ENCODE measurements around the gene CEP112.
"Not testable (repeated sequence)": the region's sequence is repeated elsewhere in the genome, so short reads cannot be mapped to it uniquely, and the experiment has no call there.

Gene CEP112

DNA sequence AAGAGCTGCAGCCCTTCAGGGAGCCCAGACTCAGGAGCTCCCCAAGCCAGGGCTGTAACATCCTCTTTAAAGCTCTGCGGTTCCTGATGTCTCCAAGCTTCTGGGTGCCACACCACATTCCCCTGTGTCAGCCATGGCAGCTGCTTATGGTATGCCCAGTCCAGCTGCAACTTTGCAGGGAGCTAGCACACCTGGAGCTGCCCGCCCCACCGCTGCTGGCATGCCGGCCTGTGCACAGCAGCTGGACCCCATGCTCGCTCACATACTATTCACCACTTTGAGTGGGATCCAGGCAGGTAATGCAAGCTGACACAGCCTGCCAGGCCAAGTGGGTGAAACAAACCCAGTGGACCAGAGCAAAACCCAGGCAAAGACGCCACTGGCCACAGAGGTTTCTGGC lies 324.9 kb downstream of the CEP112 start:
- no peak for DNase-seq

DNA sequence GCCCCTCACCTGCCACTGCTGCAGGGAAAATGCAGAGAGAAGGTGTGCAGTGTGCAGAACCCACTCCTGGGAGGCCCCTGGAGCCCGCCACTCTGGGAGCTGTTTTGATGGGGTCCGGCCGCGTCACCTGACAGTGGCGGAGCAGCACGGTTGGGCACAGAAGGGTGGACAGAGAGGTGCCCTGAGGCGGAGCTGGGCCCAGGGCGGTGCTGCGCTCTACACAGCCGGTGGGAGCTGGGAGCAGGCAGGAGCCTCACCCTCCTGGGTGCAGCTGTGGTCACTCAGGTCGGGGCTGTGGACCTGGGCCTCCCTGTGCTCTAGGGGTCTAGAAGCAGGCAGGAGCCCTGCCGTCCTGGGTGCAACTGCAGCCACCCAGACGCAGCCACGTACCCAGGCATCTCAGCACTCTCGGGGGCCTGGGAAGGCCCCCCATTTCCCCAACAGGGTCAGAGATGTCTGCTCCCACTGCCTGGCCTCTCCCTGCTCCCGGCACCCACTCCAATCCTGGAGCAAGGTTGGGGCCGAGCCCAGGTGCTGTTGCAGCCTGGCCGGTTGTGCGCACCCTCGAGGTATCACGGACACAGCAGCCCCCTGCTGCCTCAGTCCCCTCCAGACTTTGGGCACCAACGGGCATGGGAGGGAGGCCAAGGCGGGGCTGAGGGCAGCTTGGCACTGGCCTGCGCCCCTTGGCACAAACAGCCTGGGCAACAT lies 326.1 kb downstream of the CEP112 start:
- DNase-seq = no peak

DNA sequence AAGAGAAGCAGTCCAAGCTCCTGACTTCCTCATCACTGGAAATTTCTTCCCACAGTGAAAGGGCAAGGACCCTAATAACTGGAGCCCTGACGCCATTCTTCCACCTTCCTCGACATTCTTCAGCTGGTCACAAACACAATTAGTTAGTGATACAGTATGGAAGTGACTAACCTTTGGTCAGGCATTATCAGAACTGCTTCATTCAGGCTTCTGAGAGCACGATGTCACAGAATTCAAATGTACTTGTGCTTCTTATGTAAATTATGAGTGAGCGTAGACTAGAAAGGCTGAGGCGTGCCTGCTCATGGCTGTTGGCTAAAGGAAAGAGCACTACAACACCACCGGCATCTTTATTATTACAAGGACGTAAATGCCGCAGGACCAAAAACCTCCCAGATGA lies 327.5 kb downstream of the CEP112 start:
- DNase-seq = no peak

DNA sequence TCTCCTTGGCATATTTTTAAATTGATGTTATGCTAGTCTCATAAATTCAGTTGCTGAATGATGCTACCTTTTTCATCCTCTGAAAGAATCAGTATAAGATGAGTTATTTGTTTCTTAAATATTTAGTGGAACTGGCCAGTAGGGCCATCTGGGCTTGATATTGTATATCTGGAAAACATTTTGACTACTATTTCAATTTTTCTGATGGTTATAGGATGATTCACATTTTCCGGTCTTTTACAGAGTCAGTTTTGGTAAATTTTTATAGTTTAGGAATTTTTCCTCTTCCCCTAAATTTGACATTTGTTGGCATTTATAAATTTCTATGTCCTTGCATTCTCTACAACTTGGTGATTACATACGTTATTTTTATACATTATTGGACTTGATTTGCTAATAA lies 334.2 kb downstream of the CEP112 start:
- DNase-seq = no peak

DNA sequence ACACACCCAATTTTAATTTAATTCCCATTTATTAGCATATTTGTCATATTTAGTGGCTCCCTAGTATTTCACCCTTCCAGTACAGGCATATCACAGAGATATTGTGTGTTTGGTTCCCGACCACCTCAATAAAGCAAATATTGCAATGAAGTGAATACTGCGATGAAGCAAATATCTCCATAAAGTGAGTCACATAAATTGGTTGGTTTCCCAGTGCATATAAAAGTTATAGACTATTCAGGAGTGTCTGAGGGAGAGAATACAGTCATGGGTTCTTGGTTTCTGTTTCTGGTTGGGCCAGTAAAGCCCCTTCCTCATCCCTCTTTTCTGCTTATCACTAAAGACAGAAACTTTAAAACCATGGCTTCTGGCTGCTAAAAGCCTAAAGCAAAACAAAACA lies 335.1 kb downstream of the CEP112 start:
- no peak for DNase-seq

DNA sequence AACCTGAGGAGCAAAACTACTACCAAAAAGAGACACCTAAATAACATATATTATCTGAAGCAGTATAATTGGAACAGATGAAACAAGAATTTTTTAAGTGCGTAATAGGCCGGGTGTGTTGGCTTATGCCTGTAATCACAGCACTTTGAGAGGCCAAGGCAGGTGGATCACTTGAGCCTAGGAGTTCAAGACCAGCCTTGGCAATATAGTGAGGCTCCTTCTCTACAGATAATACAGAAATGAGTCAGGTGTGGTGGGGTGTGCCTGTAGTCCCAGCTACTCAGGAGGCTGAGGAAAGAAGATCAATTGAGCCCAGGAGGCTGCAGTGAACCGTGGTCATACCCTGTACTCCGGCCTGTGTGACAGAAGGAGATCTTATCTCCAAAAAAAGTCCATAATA lies 336.3 kb downstream of the CEP112 start:
- DNase-seq = no peak

DNA sequence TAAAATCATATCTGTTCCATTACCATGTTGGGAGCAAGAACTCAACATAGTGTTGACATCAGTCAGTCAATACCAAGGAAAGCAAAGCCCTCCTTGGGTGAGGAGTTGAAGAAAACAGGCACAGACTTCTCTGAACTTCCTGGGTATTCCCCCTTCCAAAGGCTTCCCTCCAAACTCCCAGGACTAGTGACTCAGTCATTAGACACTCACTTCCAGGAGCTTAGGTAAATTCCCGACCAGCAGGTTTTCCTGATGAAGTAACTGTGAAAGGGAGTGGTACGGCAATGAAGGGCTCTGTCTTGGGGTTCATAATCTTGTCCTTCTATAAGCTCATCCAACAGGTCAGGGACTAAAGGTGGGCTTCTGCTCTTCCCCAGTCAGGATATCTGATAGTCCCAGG lies 336.7 kb downstream of the CEP112 start:
- no peak for DNase-seq

DNA sequence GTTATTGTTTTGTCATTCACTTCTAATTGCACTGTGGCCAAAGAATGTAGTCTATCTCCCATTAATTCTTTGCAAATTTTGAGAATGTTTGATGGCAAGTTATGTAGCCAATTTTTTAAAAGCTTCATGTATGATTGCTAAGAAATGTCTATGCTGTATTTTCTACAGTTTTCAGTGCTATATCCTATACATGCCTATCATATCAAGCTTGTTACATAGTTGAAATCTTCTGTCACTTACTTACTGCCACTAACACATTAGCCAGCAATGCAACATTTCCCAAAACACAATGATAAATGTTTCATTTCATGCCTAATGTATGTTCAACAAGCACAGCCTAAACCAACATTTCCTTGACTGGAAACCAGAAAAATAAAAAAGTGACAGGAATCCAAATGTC lies 338.1 kb downstream of the CEP112 start:
- no peak for DNase-seq

DNA sequence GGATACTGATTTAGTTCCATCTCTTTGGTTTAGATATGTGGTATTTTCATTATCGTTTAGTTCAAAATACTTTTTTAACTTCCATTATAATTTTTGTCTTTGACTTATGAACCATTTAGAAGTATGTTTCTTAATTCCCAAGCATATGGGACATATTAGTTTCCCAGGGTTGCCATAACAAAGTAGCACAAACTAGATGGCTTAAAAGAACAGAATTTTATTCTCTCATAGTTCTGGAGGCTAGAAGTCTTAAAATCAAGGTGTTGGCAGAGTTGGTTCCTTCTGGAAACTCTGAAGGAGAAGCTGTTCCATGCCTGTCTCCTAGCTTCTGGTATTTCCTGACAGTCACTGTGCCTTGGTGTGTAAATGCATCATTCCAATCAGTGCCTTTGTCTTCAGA lies 339.0 kb downstream of the CEP112 start:
- no peak for DNase-seq

DNA sequence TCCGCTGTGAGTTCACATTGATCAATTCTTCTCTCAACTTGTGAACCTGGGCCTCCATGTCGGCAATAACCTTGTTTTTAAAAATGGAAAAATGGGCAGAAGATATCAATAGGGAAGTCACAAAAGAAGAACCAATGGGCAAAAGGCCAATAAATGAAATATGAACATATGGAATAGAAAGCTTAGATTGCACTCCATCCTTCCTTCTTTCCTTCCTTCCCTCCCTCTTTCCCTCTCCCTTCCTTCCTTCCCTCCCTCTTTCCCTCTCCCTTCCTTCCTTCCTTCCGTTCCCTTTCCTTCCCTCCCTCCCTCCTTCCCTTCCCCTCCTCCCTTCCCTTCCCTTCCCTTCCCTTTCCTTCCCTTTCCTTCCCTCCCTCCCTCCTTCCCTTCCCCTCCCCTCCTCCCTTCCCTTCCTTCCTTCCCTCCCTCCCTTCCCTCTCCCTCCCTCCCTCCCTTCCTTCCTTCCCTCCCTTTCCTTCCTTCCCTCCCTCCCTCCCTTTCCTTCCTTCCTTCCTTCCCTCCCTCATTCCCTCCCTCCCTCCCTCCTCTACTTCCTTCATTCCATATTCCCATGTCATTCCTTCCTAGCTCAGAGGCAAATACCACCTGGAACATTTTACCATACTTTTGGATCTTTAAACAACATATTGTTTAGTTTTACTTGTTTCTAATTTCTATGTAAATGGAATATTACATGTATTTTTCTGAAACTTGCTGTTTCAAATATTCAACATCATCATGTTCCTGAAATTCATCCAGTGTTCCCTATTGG lies 339.8 kb downstream of the CEP112 start:
- DNase-seq = no peak

DNA sequence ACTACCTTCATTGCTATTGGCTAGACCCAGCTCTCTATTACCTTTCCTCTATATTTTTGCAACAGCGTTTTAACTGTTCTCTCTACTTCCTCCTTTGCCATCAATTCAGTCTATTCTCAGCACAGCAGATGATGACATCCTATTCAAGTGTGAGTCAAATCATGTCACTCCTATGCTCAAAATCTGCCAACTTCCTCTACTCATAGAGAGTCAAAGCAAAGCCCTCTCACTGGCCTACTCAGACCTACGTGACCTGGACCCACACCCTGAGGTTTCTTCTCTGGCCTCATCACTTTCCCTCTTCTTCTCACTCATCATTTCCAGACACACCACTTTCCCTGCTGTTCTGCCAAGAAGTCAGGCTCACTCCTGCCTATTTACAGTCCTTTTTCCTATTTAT lies 341.4 kb downstream of the CEP112 start:
- DNase-seq = no peak

DNA sequence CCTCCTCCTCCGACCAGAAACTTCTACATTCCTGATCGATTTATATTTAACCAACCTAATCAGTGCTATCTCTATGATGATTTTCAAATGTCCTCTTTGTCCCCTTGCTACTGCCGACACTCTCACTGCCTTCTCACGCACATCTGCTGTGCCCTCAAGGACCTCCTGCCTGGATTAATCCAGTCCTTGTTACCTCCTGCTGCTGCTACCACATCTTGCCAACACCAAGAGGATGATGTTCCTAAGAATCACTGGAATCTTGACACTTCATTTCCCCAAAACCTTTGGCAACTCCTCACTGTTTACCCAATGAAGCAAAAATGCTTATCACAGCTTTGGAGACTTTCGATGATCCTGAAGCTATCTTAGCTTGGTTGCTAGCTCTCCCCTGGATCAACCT lies 343.2 kb downstream of the CEP112 start:
- no peak for DNase-seq

DNA sequence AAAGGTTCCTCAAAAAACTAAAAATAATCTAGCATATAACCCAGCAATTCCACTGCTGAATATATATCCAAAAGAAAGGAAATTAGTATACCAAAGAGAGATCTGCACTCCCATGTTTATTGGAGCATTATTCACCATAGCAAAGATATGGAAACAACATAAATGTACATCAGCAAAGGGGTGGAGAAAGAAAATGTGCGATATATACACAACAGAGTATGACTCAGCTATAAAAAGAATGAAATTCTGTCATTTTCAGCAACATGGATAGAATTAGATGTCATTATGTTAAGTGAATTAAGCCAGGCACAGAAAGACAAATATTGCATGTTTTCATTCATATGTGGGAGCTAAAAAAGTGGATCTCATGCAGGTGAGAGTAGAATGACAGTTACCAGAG lies 350.8 kb downstream of the CEP112 start:
- DNase-seq = no peak

DNA sequence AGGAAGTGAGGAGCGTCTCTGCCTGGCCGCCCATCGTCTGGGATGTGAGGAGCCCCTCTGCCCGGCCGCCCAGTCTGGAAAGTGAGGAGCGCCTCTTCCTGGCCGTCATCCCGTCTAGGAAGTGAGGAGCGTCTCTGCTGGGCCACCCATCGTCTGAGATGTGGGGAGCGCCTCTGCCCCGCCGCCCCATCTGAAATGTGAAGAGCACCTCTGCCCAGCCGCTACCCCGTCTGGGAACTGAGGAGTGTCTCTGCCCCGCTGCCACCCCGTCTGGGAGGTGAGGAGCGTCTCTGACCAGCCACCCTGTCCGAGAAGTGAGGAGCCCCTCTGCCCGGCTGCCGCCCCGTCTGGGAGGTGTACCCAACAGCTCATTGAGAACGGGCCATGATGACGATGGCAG lies 354.7 kb downstream of the CEP112 start:
- DNase-seq = not testable (repeated sequence)

DNA sequence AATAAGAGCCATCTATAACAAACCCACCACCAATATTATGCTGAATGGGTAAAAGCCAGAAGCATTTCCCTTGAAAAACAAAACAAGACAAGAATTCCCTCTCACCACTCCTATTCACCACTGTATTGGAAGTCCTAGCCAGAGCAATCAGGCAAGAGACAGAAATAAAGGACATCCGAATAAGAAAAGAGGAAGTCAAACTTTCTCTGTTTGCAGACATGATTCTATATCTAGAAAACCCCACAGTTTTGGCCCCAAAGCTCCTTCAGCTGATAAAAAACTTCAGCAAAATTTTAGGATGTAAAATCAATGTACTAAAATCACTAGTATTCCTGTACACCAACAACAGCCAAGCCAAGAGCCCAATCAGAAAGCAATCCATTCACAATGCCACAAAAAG lies 358.7 kb downstream of the CEP112 start:
- no peak for DNase-seq

DNA sequence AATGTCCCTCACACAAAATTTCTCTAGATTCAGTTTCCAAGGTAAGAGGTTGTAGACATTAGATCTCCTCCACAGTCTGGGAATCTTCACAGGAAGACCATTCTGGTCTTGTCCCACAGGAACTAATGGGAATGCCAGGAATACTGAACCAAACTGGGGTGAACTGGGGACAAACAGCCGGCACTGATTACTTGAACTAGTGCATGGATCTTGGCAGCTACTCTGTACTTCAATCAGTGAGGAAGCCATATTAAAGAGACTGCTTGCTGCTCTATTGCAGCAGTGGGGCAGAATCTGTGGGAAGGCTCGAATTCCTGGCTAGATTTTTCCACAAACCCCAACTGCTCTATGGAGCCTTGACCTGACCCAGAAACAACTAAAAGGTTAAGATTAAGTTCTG lies 361.6 kb downstream of the CEP112 start:
- no peak for DNase-seq

DNA sequence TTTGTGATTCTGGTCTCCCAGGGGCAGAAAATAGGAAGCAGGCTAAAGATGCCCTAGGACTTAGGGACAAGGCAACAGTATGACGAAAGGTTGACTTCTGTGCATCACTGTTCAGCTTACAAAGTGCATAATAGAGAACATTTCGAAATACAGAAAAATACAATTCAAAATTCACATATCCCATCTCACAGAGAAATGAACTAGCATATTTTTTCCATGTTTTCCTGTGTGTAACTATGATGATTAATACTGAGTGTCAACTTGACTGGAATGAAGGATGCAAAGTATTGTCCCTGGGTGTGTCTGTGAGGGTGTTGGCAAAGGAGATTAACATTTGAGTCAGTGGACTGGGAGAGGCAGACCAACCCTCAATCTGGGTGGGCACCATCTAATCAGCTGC lies 365.4 kb downstream of the CEP112 start:
- not testable (repeated sequence) for DNase-seq

DNA sequence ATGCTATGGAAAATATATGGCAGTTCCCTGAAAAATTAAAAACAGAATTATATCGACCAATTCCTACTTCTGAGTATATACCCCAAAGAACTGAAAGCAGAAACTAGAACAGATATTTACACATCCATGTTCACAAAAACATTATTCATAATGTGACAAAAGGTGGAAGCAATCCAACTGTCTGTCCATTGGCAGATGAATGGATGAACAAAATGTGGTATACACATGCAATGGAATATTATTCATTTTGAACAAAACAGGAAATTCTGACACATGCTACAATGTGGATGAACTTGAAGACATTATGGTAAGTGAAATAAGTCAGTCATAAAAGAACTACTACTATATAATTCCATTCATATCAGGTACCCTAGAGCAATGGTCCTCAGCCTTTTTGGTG lies 367.0 kb downstream of the CEP112 start:
- DNase-seq = no peak

DNA sequence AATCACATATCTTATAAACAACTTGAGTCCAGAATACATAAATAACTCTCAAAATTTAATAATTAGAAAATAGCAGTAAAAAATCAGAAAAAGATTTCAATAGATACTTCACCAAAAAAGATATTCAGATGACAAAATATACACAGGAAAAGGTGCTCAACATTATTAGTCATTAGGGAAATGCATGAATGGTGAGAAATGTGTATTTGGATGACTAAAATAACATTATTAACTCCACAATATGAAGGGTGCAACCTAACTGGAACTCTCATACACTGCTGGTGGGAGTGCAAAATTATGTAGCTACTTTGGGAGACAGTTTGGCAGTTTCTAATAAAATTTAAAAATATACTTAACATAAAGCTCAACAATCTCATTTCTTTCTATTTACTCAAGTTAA lies 368.2 kb downstream of the CEP112 start:
- no peak for DNase-seq

DNA sequence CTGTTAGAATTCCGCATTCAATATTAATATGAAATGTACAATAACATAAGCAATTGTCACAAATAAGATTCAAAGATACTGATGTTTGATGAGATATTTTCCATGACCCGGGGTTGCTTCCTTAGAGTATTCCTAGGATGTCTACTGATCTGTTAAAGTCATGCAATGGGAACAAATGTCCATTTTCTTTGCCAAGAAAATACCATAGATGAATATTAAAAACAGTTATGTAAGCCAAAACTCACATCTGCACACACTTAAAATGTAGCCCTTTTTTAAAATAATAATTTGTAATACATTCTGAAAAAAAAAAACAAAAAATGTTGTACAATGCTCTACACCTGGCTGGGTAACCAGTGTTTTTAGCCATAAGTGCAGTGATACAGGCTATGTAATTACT lies 371.1 kb downstream of the CEP112 start:
- DNase-seq = no peak

DNA sequence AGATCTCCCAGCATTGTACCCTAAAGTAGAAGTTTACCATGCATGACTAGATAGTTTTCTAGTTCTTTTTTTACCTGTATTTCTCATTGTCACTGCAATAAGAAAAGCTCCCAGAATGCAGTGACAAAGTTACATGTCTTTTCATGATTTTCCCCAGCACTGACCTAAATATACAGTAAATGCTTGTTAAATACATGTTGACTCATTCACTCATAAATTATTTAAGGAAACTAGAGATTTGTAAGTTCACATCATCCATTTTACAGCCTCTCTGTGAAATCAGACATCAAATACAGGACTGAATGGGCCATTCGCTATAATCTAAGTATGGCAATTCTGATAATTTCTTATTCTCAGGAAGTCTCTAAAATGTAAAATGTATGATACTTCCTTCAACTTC lies 371.6 kb downstream of the CEP112 start:
- DNase-seq = no peak

DNA sequence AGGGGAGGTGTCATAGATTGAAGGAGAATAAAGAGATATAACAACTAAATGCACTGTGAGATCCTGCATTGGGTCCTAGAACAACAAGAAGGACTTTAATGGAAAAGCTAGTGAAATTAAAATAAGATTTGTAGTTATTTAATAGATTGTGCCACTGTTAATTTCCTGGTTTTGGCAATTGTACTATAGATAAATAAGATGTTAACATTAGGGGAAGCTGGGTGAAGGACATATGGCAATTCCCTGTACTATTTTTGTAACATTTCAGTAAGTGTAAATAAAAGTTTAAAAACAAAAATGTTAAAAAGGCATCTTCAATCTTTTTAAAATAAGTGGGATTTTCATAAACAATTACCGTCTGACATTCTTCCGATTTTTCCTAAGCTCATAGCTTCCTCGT lies 372.1 kb downstream of the CEP112 start:
- DNase-seq = no peak

DNA sequence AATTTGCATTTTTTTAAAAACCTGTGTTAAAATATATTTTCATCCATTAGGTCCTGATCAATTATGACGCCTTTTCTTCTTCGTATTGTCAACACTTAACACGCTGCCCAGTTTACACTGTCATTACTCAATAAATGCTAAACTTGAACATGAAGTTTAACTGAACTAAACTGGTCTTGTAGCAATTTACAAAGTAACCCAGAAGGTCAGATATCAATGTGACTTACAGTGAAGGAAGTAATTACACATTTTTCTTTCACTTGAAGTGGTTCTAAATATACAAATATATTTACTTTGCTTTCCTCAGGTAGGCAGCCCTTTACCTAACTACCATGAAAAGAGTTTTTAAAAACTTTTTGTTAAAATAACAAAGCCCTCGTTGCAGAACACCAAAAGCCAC lies 374.0 kb downstream of the CEP112 start:
- no peak for DNase-seq

DNA sequence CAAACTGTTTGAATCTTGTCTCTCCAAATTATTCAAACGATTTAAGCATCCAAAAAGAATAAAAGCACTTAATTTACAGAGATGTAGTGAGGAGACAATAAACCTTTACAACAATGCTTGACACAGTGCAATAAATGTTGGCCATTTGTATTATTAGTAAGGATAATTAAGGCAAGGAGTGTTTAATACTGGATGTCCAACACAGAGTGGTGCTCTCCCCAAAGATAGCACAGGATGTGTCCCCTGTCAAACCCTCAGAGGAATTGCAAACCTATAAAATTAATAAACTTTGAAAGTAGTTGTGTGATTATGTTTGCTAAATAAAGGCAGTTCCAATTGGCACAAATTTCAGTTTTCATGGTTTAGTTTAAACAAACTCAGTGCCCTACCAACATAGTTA lies 377.5 kb downstream of the CEP112 start:
- DNase-seq = no peak

DNA sequence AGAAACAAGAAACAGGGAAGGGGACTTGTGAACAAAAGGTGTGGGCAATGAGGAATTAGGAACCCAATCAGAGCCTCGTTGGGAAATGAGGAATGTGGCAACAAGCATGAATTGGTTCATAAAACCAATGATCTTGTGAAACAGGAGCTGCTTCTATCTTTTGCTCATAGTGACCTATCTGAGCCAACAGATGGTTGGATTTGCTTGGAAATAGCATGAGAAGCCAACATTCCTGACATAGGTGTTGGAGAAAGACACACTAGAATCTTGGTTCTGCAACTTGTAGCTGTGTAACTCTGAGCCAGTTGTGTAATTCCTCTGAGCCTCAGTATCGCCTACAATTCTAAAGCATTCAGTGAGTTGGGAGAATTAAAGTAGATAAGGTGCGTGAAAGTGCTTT lies 378.6 kb downstream of the CEP112 start:
- no peak for DNase-seq

Measured in activated gamma-delta T cell (primary cell).